Activated CD4-positive, alpha-beta T cell treated with anti-CD3 and anti-CD28 coated beads, Interleukin-2, amount 50 U/mL, for 48 hours (primary cell): ENCODE results near the gene PIN1.

Experiments used
- DNase-seq, 2 experiments: peaks; one replicate each; pipeline ENCODE4 v3.0.0-alpha.2; 2020

PIN1 gene

GRCh38 chr19:9891609-9892373 lies 56.7 kb downstream of the PIN1 start:
- no peak for DNase-seq
